Erythroblast (primary cell): ENCODE results near the gene PHACTR3.
A peak's percentile ranks its signal among the peaks of the same experiment; 100 is the strongest.

Experiments
- DNase-seq, 2 experiments: peaks; one replicate each; lab custom pipeline; 2025; lab: John Stamatoyannopoulos, UW
- GATA1 ChIP-seq: IDR thresholded peaks from 2 replicates; pipeline ENCODE4 v1.6.1; 2011; ENCODE audit warnings: low read depth, mild to moderate bottlenecking, control low read depth, low read length, moderate library complexity
- POLR2A ChIP-seq: IDR thresholded peaks from 2 replicates; pipeline ENCODE4 v1.6.1; 2011; ENCODE audit warnings: mild to moderate bottlenecking, low read length

Gene PHACTR3

DNA sequence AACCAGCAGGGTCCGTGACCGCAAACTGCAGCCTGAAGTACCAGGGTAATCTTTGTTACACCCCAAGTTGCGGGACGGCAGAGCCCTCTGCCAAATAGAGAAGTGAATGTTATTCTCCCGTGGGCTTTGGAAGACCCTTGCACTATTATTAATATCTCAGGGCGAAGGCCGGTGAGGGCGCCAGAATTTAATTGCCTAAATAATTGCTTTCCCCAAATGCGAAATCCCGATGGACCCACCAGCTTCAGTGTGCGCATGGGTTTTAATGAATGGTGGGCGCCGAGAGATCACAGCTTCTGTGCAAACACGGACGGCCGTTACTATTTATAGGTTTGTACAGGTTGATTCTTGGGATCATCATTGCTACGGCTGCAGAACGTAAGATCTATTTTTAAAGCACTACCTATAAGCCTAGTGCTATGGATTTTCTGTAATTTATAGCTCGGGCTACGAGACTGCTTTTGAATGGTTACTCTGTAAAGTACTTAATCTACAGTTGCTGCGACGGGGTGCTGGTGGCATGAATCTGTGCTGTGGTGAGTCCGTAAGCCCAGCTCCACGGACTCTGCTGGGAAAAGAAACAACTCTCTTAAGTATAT is 15.2 kb upstream of the PHACTR3 start:
- TF ChIP-seq POLR2A = no peak
- no peak for TF ChIP-seq GATA1

DNA sequence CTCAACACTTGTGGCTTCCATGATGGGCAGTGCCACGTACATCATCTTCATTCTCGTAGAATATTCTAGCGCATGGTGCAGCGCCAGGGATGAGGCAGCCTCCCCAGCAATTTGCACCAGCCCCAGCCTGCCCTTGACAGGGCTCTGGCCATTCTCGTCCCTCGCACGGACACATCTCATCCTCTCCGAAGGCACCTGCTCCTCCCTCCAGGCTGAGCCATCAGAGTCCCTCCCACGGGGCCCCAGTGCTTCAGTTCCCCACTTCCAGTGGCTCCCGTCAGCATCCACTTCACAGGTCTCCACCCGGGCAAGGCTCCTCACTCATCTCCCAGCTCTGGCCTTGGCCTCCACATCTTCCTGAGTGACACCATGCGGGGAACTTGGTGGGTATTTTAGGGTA is 13.3 kb upstream of the PHACTR3 start:
- no peak for DNase-seq
- TF ChIP-seq POLR2A (no peak), GATA1 (no peak)

More for the DNA sequence above, 15.2 kb upstream of the PHACTR3 start:
- DNase-seq = no peak

DNA sequence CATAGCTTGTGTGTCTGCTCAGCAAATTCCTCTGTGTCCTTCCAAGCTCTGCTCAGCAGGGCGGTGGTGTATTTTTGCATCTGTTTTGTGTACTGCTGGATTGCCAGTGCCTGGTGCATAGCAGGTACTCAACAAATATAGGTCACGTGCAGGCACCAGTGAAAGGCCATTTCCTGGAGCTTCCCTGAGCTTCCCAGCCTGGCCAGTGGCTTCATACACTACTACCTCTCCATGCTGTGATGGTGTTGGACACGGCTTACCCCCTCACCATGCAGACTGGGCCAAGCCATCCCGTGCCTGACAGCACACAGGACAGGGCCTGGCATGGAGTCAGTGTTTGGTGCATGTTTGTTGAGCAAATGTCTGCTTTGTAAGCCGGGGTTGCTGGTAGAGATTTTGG is 7.7 kb upstream of the PHACTR3 start:
- DNase-seq = no peak
- no peak for TF ChIP-seq GATA1
- no peak for TF ChIP-seq POLR2A

DNA sequence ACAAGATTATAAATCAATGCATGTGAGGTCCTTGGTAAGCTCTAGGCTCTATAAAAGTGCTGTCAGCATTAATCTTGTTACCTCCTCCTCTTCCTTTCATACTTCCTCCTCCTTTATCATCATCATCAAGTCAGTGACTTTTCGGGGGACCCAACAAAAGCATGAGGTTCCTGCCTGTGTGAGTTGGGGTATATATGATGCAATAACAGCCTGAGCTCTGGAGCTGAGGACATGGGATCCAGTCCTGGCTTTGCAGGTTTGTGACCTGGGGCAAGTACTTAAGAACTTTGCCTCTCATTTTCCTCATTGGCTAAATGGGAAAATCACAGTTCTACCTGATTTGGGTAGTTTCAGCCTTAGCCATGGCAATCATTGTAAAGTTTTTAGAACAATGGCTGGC is 7.1 kb upstream of the PHACTR3 start:
- no peak for DNase-seq
- no peak for TF ChIP-seq POLR2A
- no peak for TF ChIP-seq GATA1

DNA sequence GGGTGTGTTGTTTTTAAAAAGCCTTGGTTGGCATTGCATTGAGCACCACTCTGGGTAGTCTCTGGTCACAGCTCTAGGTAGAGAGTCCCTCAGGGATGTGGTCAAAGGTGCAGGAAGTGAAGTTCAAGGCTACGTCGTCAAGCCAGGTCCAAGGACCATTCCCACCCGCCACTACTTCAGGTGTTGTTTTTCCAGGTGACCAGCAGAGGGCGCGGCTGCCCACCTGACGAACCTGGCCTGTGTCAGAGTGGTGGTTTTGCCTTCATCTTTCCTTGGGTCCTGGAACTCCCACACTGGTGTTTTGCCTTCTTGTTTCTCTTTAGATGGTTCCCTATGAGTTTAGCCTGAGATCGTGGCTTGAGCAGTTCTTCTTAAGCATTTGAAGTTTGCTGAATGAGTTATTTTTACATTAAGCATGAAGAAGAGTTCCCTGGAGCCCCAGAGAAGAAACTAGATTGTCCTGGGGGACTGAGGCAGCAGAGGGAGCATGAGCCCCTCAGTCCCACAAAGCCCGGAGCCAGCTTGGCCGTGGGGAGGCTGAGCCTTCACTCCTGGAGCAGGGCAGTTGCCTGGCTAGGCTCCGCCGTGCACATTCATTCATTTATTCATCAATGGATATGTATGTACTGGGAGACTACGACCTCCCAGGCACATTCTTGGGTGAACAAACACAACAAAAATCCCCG is 5.6 kb upstream of the PHACTR3 start:
- DNase-seq = peak; percentile 21 to 45
- TF ChIP-seq POLR2A (no peak), GATA1 (no peak)

DNA sequence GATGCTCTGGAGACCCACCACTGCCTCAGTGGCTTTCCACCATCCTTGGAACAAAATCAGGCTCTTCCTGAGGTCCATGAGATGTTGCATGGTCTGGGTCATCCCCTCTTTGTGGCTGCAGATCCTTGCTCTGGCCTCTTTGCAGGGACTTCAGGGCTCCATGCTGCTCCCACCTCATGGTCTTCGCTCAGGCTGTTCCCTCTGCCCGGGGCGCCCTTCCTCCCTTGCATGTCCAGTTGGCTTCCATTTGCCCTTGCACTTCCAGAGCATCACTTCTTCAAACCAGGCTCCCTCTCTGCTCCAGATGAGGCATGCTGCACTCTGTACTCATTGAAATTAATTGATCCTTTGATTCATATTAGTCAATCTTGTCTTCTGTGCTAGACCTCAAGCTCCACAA is 4.4 kb upstream of the PHACTR3 start:
- DNase-seq = no peak
- no peak for TF ChIP-seq GATA1
- no peak for TF ChIP-seq POLR2A

DNA sequence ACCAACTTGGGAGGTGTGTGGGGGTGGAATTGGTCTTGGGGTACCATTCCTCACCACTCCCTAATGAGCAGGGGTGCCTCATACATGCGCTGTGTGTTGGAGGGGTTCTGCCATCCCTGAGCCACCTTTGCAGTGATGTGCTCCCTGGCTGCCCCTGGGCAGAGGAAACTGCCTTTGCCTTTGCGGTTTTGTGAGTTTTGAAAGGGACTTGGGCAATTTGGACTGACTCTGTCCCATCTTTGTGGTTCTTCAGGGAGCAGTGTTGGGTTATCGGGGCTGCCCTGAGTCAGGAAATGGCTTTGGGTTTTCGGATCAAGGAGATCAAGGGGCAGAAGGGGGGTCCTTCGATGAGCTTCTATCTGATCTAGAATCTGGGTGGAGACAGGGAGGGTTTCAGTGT is 3.9 kb upstream of the PHACTR3 start:
- DNase-seq = no peak
- no peak for TF ChIP-seq GATA1
- TF ChIP-seq POLR2A = no peak

DNA sequence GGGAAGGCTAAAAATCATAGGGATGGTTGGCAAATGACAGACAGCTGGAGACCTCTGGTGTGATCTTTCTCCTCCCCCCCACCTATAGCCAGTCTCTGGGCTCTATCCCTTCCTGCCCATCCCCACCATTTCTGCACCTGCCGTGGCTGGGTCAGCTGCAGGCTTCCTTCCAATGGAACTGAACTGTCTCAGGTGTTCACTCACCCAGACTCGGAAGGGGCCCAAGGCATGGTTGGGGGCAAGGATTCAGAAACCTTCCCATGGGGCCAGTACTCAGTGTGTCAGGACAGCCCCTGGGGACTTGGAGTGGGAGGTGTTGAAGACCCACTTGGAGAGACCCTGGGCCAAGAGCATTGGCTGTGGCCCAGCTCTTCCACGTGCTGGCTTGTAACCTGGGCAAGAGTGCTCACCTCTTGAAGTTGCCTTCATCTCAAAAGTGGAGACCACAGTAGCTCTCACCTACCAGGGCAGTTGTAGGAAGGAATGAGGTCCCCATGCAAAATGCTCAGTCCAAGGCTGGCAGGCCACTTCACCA is 1.7 kb upstream of the PHACTR3 start:
- DNase-seq = no peak
- TF ChIP-seq POLR2A (no peak), GATA1 (no peak)

DNA sequence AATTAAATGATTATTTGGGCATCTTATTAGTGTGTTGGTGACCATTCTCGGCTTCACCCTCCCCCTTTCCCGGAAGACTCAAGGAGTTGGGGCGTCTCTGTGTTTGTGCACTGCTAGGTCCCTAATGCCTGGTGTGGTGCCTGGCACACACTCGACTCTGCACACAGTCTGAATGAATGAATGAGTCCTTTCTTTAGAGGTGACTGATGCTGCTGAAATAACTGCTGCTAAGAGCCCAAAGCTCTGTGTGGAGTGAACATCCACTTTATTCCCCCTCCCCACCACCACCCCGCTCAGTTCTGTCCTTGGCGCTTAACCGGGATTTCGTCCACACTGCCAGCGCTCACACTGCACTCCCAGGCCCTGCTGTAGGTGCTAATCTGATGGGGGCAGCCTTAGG is 1.2 kb upstream of the PHACTR3 start:
- no peak for DNase-seq
- no peak for TF ChIP-seq GATA1

DNA sequence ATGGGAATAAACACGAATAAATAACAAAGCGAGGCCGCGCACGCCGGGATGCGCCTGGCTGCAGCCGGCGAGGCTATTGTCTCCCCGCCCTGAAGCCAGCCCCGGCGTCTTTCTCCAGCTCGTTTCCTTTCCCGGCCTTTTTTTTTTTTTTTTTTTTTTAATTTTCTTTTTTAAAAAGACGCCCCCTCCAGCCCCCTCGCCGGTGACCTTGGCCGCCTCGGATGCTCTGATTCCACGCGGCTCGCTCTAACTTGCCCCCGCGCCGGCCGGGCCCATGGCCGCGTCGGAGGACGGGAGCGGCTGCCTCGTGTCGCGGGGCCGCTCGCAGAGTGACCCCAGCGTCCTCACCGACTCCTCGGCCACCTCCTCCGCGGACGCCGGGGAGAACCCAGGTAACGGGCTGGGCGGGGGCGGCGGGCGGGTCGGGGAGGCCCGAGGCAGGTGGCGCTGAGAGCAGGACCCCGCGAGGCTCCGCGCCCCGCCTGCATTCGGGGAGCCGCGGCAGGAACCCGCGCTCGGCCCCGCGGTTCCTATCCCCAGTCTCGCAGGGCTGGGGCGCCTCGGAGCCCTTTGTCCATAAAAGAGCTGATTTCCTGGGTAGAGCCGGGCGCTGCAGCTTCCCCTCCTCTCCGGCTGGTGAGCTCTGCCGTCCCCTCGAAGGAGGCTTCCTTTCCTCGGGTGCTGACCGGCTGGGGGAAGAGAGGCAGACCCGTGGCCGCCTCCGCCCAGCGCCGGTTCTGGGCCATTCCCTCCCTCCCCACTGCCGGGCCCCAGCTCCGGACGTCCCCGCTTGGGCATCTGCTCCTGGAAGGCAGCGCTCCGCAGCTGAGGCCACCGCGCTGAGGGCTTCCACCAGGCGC is 631 bp downstream of the PHACTR3 start:
- no peak for DNase-seq
- TF ChIP-seq GATA1 (no peak), POLR2A (no peak)

DNA sequence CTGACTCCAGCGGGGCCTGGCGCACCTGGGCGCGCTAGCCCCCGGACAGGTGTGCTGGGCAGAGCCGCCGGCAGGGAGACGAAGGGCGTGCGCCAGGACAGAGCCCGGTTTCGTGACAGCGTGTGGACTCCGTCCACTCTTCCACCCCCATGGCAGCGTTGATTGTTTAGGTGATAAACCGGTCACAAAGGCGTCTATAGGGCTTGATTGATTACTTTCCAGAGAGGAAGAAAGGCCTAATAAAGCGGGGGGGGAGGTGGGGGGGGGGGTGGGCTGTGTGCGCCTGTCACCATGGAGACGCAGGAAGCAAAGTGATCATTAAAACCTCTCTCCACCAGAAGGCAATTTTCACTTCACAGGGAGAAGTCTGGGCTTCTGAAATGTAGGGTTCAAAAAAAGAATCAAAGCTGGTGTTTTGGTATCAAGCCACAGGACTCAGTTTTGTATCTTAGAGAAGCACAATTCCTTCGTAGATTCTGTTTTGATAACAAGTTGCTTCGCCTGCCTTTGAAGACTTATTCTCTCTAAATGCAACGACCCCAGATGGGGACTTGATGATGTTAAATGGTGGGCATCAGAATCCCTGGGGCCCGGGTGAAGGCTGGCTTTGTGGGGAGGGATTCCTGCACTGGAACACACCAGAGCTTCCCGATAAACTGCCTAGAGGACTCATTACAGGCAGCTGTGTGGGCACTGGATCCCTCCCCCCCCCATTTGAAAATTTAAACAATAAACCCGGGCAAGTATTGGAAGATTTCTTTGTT is 1.4 kb downstream of the PHACTR3 start:
- TF ChIP-seq GATA1 (no peak), POLR2A (no peak)
- DNase-seq = no peak

DNA sequence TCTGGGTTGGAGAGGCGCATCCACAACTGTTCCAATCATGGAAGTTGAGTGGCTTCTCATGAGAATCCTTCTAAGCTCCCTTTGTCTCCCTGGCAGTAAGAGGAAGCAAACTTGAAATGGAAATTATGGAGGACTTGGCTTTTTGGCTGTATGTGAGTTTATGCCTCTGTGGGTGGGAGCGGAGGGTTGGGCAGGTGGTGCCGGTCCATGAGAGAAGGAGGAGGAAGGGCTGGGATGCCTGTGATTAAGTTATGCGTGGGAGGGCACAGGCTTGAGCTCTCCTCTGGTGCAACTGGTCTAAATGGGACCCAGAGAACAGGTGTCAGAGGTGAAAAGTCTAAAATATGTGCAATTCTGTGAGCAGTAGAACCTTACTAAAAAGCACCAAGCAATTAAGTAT is 2.2 kb downstream of the PHACTR3 start:
- TF ChIP-seq GATA1 = no peak
- no peak for TF ChIP-seq POLR2A

DNA sequence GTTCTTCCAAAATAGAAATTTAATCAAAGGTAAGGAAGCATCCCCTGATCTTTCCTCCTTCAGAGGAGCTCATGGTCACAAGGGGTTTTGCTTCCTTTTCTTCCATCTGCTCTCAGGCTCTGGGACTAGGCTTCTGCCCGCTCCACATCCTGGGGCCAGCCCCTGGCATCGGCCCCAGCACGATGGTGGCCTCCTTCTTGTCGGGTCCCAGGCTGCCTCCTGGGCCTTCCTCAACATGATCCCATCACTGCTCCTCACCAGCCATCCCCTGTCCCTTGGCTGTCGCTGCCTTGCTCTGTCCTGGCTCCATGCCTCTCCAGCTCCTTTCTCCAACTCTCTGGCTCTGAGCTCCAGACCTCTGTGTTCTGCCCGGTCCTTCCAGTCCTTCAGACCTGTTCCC is 4.1 kb downstream of the PHACTR3 start:
- no peak for DNase-seq
- TF ChIP-seq POLR2A (no peak), GATA1 (no peak)

More for the DNA sequence above, 2.2 kb downstream of the PHACTR3 start:
- no peak for DNase-seq

DNA sequence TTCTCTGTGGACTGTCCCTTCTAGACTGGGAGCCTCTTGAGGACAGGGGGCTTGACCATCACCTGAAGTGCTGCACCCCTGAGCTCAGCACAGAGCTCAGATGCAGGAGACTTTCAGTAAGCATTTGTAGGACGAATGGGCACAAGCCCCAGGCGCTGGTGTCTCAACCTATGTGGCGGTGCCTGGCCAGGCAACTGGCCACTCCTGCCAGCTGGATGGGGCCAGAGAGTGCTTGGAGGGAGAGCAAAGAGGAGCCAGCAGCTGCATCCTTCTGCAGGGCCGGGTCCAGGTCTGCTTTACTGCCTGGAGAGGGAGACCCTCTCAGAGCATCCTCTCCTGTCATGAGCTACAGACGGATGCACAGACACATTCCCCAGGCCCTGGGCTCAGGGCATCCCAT is 4.5 kb downstream of the PHACTR3 start:
- no peak for TF ChIP-seq POLR2A
- no peak for TF ChIP-seq GATA1
- no peak for DNase-seq
